SK-N-MC (cell line): ENCODE data around the gene PHIP.

Experiments used
- DNase-seq: peaks from one replicate; pipeline ENCODE4 v3.0.0-alpha.2; 2011; ENCODE audit warnings: low read depth, low spot score
- H3K27ac ChIP-seq: fragments of 200-600 bp; sonication (generic); 2 replicates; pipeline ENCODE4 v1.5.1; 2016; ENCODE audit warnings: mixed run types
- H3K36me3 ChIP-seq: fragments of 200-600 bp; sonication (generic); 2 replicates; pipeline ENCODE4 v1.6.1; 2017; ENCODE audit warnings: antibody characterized with exemption, low read length, mixed read lengths; ENCODE audit not compliant: insufficient read depth
- H3K4me3 ChIP-seq: fragments of 200-600 bp; sonication (generic); 2 replicates; pipeline ENCODE4 v1.5.1; 2016
- H3K9ac ChIP-seq: fragments of 200-600 bp; sonication (generic); 2 replicates; pipeline ENCODE4 v1.8.0; 2017; ENCODE audit warnings: mixed run types, mixed read lengths; ENCODE audit not compliant: insufficient read length
- H3K9me3 ChIP-seq: fragments of 200-600 bp; sonication (generic); 2 replicates; pipeline ENCODE4 v1.6.1; 2017; ENCODE audit warnings: low read depth, mild to moderate bottlenecking, antibody characterized with exemption, low read length, moderate library complexity, mixed read lengths
- EZH2 ChIP-seq: fragments of 200-600 bp; sonication (generic); IDR thresholded peaks from one replicate; pipeline ENCODE4 v1.6.1; 2017; ENCODE audit warnings: antibody characterized with exemption
- FOXP2 ChIP-seq: optimal IDR thresholded peaks from 2 replicates; pipeline ENCODE3; 2011; ENCODE audit warnings: mild to moderate bottlenecking, moderate library complexity; ENCODE audit not compliant: insufficient read depth; ENCODE audit errors: extremely low read length, control extremely low read depth
- POLR2AphosphoS5 ChIP-seq: IDR thresholded peaks from 2 replicates; pipeline ENCODE4 v1.6.1; 2012; ENCODE audit warnings: mild to moderate bottlenecking, low read depth, low read length, borderline replicate concordance

PHIP gene

DNA sequence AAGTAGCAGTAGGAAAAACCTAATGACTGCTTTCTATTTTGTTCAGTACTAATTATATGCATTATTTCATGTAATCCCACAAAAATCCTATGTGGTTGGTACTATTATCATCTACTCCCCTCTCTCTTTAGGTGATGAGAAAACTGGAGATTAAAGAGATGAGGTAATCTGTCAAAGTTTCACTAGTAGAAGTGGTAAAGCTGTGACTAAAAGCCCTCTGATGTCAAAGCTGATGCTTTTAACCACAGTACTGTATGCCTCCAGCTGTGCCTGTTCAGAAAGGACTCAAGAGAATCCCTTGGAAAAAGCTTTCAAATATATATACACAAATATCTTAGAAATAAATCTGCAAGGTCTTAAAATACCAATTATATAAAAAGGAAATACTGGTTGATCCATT is 38.0 kb downstream of the PHIP start:
- TF ChIP-seq POLR2AphosphoS5 (no peak), FOXP2 (no peak), EZH2 (no peak)
- Histone ChIP-seq H3K9ac (no peak overlapping the region), H3K27ac (no peak overlapping the region), H3K9me3 (no peaks in the 10 kb centered on the region), H3K36me3 (peaks cover 81% of the 10 kb centered on the region), H3K4me3 (no peak overlapping the region)
- DNase-seq, result no peak

DNA sequence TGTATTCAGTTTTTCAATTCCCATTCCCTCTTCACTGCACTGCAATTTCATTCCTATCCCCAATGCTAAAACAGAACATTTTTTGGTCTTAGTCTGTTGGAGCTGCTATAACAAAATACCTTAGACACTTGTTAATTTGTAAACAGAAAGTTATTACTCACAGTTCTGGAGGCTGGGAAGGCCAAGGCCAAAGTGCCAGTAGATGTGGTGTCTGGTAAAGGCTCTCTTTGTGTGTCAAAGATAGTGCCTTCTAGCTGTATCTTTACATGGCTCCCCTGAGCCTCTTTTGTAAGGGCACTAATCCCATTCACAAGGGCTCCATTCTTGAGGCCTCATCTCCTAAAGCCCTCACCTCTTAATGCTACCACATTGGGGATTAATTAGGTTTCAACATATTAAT is 40.0 kb downstream of the PHIP start:
- Histone ChIP-seq H3K9me3 (no peaks in the 10 kb centered on the region), H3K36me3 (peaks cover 92% of the 10 kb centered on the region), H3K4me3 (no peak overlapping the region), H3K9ac (no peak overlapping the region), H3K27ac (no peak overlapping the region)
- TF ChIP-seq FOXP2 (no peak), POLR2AphosphoS5 (no peak), EZH2 (no peak)
- DNase-seq, result no peak

DNA sequence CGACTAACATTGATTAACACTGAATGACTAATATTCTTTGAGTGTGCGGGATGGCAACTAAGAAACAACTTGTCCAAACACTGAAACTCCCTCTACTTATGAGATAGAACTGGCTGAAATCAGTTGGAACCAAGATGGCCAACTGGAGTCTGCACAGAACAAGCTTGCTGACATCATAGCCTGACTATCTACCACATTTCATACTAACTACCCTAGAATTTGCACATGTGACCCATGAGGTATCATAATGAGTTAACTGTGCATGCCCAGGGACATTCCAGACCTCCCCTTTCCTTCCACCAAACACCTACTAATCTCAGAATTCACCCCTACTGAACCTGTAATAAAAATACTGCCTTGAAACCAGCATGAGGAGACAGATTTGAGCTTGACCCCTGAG is 43.2 kb downstream of the PHIP start:
- Histone ChIP-seq H3K4me3 (no peak overlapping the region), H3K9me3 (no peaks in the 10 kb centered on the region), H3K27ac (no peak overlapping the region), H3K36me3 (peaks cover 82% of the 10 kb centered on the region), H3K9ac (no peak overlapping the region)
- DNase-seq, result no peak
- TF ChIP-seq FOXP2, result no peak
- no peak for TF ChIP-seq POLR2AphosphoS5
- no peak for TF ChIP-seq EZH2

DNA sequence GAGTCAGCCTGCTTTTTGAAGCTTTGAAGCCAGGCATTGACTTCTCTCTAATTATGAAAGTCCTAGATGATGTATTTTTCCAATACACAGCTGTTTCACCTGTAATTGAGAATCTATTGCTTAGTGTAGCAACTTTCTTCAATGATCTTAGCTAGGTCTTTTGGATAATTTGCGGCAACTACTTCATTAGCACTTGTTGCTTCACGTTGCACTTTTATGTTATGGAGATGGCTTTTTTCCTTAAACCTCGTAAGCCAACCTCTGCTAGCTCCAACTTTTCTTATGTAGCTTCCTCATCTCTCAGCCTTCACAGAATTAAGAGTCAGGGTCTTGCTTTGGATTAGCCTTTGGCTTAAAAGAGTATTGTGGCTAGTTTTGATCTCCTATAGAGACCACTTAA is 44.8 kb downstream of the PHIP start:
- Histone ChIP-seq H3K4me3 (no peak overlapping the region), H3K27ac (no peak overlapping the region), H3K36me3 (peaks cover 74% of the 10 kb centered on the region), H3K9me3 (no peaks in the 10 kb centered on the region), H3K9ac (no peak overlapping the region)
- no peak for DNase-seq
- TF ChIP-seq EZH2 (no peak), FOXP2 (no peak), POLR2AphosphoS5 (no peak)

DNA sequence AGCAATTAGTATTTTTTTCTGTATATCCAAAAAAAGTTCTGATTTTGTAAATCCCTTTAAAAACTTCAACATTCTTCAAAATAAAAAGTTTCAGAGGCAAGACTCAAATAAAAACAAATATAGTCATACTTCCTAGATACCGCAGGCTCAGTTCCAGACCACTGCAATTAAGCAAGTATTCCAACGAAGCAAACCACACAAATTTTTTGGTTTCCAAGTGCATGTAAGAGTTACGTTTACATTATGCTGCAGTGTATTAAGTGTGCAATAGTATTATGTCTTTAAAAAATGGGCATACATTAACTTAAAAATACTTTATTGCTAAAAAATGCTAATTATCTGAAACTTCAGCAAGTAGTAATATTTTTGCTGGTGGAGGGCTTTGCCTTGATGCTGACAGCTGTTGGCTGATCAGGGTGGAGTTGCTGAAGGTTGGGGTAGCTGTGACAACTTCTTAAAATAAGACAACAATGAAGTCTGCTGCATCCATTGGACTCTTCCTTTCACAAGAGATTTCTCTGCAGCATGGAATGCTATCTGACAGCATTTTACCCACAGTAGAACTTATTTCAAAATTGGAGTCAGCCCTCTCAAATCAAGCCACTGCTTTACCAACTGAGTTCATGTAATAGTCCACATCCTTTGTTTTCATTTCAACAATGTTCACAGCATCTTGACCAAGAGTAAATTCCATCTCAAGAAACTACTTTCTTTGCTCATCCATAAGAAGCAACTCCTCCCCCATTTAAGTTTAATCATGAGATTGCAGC is 46.0 kb downstream of the PHIP start:
- Histone ChIP-seq H3K4me3 (no peak overlapping the region), H3K9me3 (no peaks in the 10 kb centered on the region), H3K36me3 (peaks cover 70% of the 10 kb centered on the region), H3K27ac (peak overlapping the region; percentile 61; the same call in 1 of the 2 replicates), H3K9ac (no peak overlapping the region)
- DNase-seq, result peak; percentile 47
- TF ChIP-seq FOXP2 (no peak), POLR2AphosphoS5 (no peak), EZH2 (no peak)

DNA sequence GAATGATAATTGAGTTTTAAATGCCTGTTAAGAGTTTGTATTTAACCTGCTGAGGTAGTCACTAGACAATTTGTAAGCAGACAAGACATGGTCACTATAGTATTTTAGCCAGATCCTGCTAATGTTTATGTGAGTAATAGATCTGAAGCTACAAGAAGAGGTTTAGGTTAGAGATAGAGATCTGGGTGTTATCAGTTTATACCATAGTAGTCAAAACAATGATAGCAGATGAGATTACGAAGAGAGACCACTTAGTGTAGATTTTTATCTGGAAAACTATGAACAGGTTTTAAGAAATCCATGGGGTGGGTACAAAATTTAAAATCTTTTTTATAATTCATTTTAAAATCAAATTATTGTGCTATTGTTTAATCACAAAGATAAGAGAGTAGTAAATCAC is 47.5 kb downstream of the PHIP start:
- TF ChIP-seq FOXP2, result no peak
- TF ChIP-seq POLR2AphosphoS5, result no peak
- no peak for TF ChIP-seq EZH2
- DNase-seq, result no peak

DNA sequence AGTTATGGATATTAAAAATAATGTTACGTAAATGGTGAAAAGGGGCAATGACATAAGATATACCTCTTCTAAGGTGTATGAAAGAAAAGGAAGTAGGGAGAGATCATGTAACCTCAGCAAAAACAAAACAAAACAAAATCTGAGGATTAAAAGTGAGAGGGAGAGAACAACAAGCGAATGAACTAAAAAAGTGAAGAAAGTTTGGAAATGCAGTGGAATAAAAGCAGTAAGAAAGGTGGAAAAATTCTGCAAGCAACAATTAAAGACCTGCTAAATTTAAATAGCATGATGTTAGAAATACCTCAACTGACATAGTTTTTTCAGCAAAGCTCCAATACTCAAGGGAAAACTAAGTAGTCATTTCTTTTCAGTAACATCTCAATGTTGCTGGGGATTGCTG is 48.0 kb downstream of the PHIP start:
- no peak for DNase-seq
- no peaks in the 10 kb centered on the region for H3K9me3 ChIP-seq
- peaks cover 66% of the 10 kb centered on the region for H3K36me3 ChIP-seq
- H3K4me3 ChIP-seq, result no peak overlapping the region
- no peak overlapping the region for H3K27ac ChIP-seq
- no peak for TF ChIP-seq FOXP2
- TF ChIP-seq EZH2, result no peak
- TF ChIP-seq POLR2AphosphoS5, result no peak
- no peak overlapping the region for H3K9ac ChIP-seq

More for the DNA sequence above, 47.5 kb downstream of the PHIP start:
- Histone ChIP-seq H3K4me3 (no peak overlapping the region), H3K36me3 (peaks cover 66% of the 10 kb centered on the region), H3K27ac (no peak overlapping the region), H3K9me3 (no peaks in the 10 kb centered on the region), H3K9ac (no peak overlapping the region)

DNA sequence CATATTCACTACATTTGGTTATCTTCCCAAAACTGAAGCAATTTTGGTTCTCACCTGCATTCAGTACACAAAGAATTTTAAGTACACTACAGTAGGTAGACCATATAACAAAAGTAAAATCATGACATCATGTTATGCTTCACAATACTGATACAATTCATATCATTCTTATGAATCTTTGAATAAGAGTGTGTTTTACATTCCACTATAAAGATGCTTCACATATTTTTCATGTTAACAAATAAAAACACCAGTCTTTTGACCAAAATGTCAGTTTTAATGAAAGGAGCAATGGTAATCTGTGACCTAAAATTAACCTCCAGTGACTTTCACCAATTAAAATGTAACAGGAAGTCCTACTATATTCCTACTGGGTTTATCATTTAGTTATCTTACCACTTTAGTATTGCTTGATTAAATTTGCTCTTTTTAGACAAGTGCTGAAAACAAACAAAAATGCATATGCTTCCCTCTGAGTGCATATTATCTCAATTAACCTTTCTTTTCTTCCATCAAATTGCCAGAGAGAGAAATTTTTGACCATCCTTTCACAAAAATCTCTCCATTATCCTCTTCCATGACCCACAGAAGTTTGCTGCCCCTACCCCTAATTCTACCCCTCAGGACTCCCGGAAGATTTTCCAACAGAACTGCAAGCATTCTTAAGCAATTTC is 49.3 kb downstream of the PHIP start:
- H3K27ac ChIP-seq, result 0 out of 2 replicates have a peak overlapping the region, but pooled peaks have one; percentile 9
- no peak for TF ChIP-seq FOXP2
- TF ChIP-seq EZH2, result no peak
- TF ChIP-seq POLR2AphosphoS5, result no peak
- H3K4me3 ChIP-seq, result no peak overlapping the region
- peaks cover 60% of the 10 kb centered on the region for H3K36me3 ChIP-seq
- H3K9ac ChIP-seq, result no peak overlapping the region
- no peak for DNase-seq
- H3K9me3 ChIP-seq, result no peaks in the 10 kb centered on the region

DNA sequence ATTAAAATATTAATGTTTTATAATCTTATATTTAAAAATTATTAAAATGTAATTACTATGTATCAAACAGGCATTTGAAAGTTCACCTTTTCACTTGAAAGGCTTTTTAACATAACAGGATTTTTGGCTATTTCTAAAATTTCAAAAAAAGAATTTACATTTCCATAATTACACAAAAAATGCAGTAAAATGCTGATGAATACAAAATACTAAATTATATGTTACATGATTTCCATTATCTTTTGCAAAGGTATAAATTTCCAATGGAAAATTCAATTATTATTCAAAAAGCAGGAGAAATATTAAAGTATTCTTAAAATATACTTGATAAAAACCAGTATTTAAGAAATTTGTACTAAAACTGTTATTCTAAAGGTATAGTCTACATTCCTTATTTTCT is 66.1 kb downstream of the PHIP start:
- Histone ChIP-seq H3K27ac (no peak overlapping the region), H3K9me3 (no peaks in the 10 kb centered on the region), H3K4me3 (no peak overlapping the region), H3K36me3 (peaks cover 57% of the 10 kb centered on the region), H3K9ac (no peak overlapping the region)
- TF ChIP-seq FOXP2 (no peak), POLR2AphosphoS5 (no peak), EZH2 (no peak)
- DNase-seq, result no peak
